H9 (cell line): ENCODE results near the gene UFSP1. TPM values are rescaled to one million over a fixed set of nuclear protein-coding genes. Genes with fewer than 3 reads are reported as not detected.

ENCODE experiments used
- DNase-seq: peaks from one replicate; pipeline ENCODE4 v3.0.0-alpha.2; 2017
- H2AFZ ChIP-seq: one replicate; pipeline ENCODE4 v1.6.1; 2013; ENCODE audit warnings: mild to moderate bottlenecking, low read length, control low read depth, moderate library complexity
- H2AK5ac ChIP-seq: 2 replicates; pipeline ENCODE4 v1.6.1; 2013; ENCODE audit warnings: low read length, control low read depth, mixed read lengths; ENCODE audit not compliant: insufficient read length
- H2BK120ac ChIP-seq: one replicate; pipeline ENCODE4 v1.6.1; 2013; ENCODE audit warnings: low read depth, mild to moderate bottlenecking, low read length, control low read depth, inconsistent platforms; ENCODE audit not compliant: poor library complexity, severe bottlenecking
- H2BK12ac ChIP-seq: 2 replicates; pipeline ENCODE4 v1.6.1; 2013; ENCODE audit warnings: low read length, control low read depth, mixed read lengths, low read depth; ENCODE audit not compliant: insufficient read length
- H2BK15ac ChIP-seq: 2 replicates; pipeline ENCODE4 v1.6.1; 2013; ENCODE audit warnings: low read depth, low read length, control low read depth
- H2BK20ac ChIP-seq: one replicate; pipeline ENCODE4 v1.6.1; 2013; ENCODE audit warnings: low read depth, mild to moderate bottlenecking, low read length, control low read depth, inconsistent platforms; ENCODE audit not compliant: poor library complexity, severe bottlenecking
- H2BK5ac ChIP-seq: 2 replicates; pipeline ENCODE4 v1.6.1; 2013; ENCODE audit warnings: low read length, control low read depth, mixed read lengths; ENCODE audit not compliant: insufficient read length
- H3K14ac ChIP-seq: 2 replicates; pipeline ENCODE4 v1.6.1; 2013; ENCODE audit warnings: low read length, control low read depth; ENCODE audit not compliant: insufficient read depth
- H3K18ac ChIP-seq: 2 replicates; pipeline ENCODE4 v1.6.1; 2013; ENCODE audit warnings: low read depth, mild to moderate bottlenecking, mixed read lengths, low read length, control low read depth; ENCODE audit not compliant: insufficient read length
- H3K23ac ChIP-seq: 2 replicates; pipeline ENCODE4 v1.6.1; 2013; ENCODE audit warnings: low read length, control low read depth, mixed read lengths, low read depth; ENCODE audit not compliant: insufficient read length
- H3K23me2 ChIP-seq: 2 replicates; pipeline ENCODE4 v1.6.1; 2013; ENCODE audit warnings: low read depth, mild to moderate bottlenecking, mixed read lengths, low read length, control low read depth; ENCODE audit not compliant: insufficient read length, poor library complexity, severe bottlenecking
- H3K27ac ChIP-seq: 2 replicates; pipeline ENCODE4 v1.5.1; 2013; ENCODE audit warnings: low read length, control low read depth, mixed read lengths, low read depth; ENCODE audit not compliant: insufficient read length
- H3K27me3 ChIP-seq: 2 replicates; pipeline ENCODE4 v1.6.1; 2013; ENCODE audit warnings: low read length, control low read depth, inconsistent platforms; ENCODE audit not compliant: insufficient read depth
- H3K4ac ChIP-seq: 2 replicates; pipeline ENCODE4 v1.6.1; 2013; ENCODE audit warnings: low read depth, mild to moderate bottlenecking, control low read depth, inconsistent platforms, low read length, moderate library complexity
- H3K4me1 ChIP-seq: 2 replicates; pipeline ENCODE4 v1.6.1; 2013; ENCODE audit warnings: low read length, control low read depth, inconsistent platforms; ENCODE audit not compliant: insufficient read depth
- H3K4me2 ChIP-seq: 2 replicates; pipeline ENCODE4 v1.6.1; 2013; ENCODE audit warnings: low read length, control low read depth, mixed read lengths; ENCODE audit not compliant: insufficient read length, insufficient read depth
- H3K56ac ChIP-seq: 2 replicates; pipeline ENCODE4 v1.6.1; 2013; ENCODE audit warnings: low read depth, mild to moderate bottlenecking, mixed read lengths, low read length, control low read depth; ENCODE audit not compliant: insufficient read length
- H3K79me1 ChIP-seq: 2 replicates; pipeline ENCODE4 v1.6.1; 2013; ENCODE audit warnings: low read depth, mild to moderate bottlenecking, moderate library complexity, low read length, control low read depth, inconsistent platforms; ENCODE audit not compliant: insufficient read depth, poor library complexity, severe bottlenecking
- H3K79me2 ChIP-seq: 2 replicates; pipeline ENCODE4 v1.6.1; 2013; ENCODE audit warnings: low read length, control low read depth, inconsistent platforms; ENCODE audit not compliant: insufficient read depth
- H3K9ac ChIP-seq: 2 replicates; pipeline ENCODE4 v1.6.1; 2013; ENCODE audit warnings: low read length, control low read depth, mixed read lengths; ENCODE audit not compliant: insufficient read length; ENCODE audit errors: extremely low read depth
- H3K9me3 ChIP-seq: one replicate; pipeline ENCODE4 v1.6.1; 2013; ENCODE audit warnings: low read depth, low read length, inconsistent platforms; ENCODE audit not compliant: control insufficient read depth
- H3T11ph ChIP-seq: one replicate; pipeline ENCODE4 v1.6.1; 2013; ENCODE audit warnings: mild to moderate bottlenecking, low read length, control low read depth, inconsistent platforms
- H4K20me1 ChIP-seq: one replicate; pipeline ENCODE4 v1.6.1; 2013; ENCODE audit not compliant: control insufficient read depth, insufficient read length, insufficient read depth
- H4K5ac ChIP-seq: 2 replicates; pipeline ENCODE4 v1.6.1; 2013; ENCODE audit warnings: low read depth, mild to moderate bottlenecking, mixed read lengths, low read length, control low read depth; ENCODE audit not compliant: insufficient read length
- H4K8ac ChIP-seq: replicated peaks from 2 replicates; pipeline ENCODE4 v1.6.1; 2013; ENCODE audit warnings: low read length, control low read depth, mixed read lengths, low read depth; ENCODE audit not compliant: insufficient read length
- H4K91ac ChIP-seq: 2 replicates; pipeline ENCODE4 v1.6.1; 2013; ENCODE audit warnings: low read depth, mild to moderate bottlenecking, moderate library complexity, mixed read lengths, low read length, control low read depth; ENCODE audit not compliant: insufficient read length
- H3K27ac Mint-ChIP-seq, 3 experiments: 2 replicates in 2 of 3; 3 replicates in 1 of 3; pipeline ENCODE4 v1.8.0; 2020 to 2021; ENCODE audit warnings: mixed read lengths in 3 of 3, mild to moderate bottlenecking in 1 of 3, moderate library complexity in 1 of 3
- H3K27me3 Mint-ChIP-seq: 2 replicates; pipeline ENCODE4 v1.8.0; 2021; ENCODE audit warnings: low read depth, mild to moderate bottlenecking, moderate library complexity, mixed read lengths
- H3K36me3 Mint-ChIP-seq, 3 experiments: 2 replicates in 2 of 3; 3 replicates in 1 of 3; pipeline ENCODE4 v1.8.0; 2020 to 2021; ENCODE audit warnings: low read depth in 3 of 3, mixed read lengths in 3 of 3; ENCODE audit not compliant: insufficient read depth in 1 of 3
- H3K4me1 Mint-ChIP-seq, 2 experiments: 2 replicates each; pipeline ENCODE4 v1.8.0; 2020; ENCODE audit warnings: mixed read lengths in 2 of 2
- H3K4me3 Mint-ChIP-seq, 2 experiments: 2 replicates in 1 of 2; 3 replicates in 1 of 2; pipeline ENCODE4 v1.8.0; 2020 to 2021; ENCODE audit warnings: mild to moderate bottlenecking in 2 of 2, mixed read lengths in 2 of 2, moderate library complexity in 1 of 2
- H3K9me3 Mint-ChIP-seq, 2 experiments: 2 replicates in 1 of 2; 3 replicates in 1 of 2; pipeline ENCODE4 v1.8.0; 2020; ENCODE audit warnings: mild to moderate bottlenecking in 2 of 2, mixed read lengths in 2 of 2, moderate library complexity in 1 of 2
- WGBS: extraction: QIAGEN DNeasy Blood & Tissue Kit; methylation state at CpG from one replicate; pipeline ENCODE4 v1.1.7; 2013; ENCODE audit warnings: missing lambda C conversion rate, low lambda C conversion rate, mixed read lengths; ENCODE audit not compliant: insufficient read length; ENCODE audit errors: extremely low coverage; 5-methylcytosine and 5-hydroxymethylcytosine counted together
- total RNA-seq: library from RNA; stranded (reverse); gene quantifications from 2 replicates; pipeline ENCODE4 v1.2.1, GENCODE V29; 2021
- TF ChIP-seq, protein P1 (sequence below): fragments of 200-600 bp; sonication (generic); conservative IDR thresholded peaks from 3 replicates; pipeline ENCODE4 v1.8.0; 2021; ENCODE audit warnings: antibody characterized with exemption, mild to moderate bottlenecking

UFSP1 gene
- total RNA-seq, 1 experiment from 2014 or later: 4.3 TPM

DNA sequence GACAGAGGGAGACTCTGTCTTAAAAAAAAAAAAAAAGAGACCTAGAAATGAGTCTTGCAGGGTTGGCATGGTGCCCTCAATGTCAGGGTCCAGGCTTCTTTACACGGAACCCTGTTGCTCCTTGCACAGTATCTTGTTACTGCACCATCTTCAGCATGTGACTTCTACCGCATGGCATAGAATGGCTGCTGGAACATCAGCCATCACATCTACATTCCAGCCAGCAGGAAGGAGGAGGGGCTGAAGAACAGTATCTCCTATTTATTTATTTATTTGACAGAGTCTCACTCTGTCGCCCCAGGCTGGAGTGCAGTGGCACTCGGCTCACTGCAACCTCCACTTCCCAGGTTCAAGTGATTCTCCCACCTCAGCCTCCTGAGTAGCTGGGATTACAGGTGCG is 9.9 kb upstream of the UFSP1 start:
- no peak overlapping the region for H3K18ac ChIP-seq

More for the DNA sequence above, 9.9 kb upstream of the UFSP1 start:
- H3K56ac ChIP-seq: no peak overlapping the region
- no peaks in the 10 kb centered on the region; the same call in 1 of the 2 replicates for H3K4me1 ChIP-seq
- no peak overlapping the region for H3K14ac ChIP-seq
- no peak for DNase-seq
- no peak overlapping the region for H3K27ac ChIP-seq
- H3K23me2 ChIP-seq: peaks cover 9% of the 10 kb centered on the region
- no peaks in the 10 kb centered on the region for H3K9me3 ChIP-seq
- H2BK120ac ChIP-seq: no peak overlapping the region
- no peak overlapping the region for H3K4ac ChIP-seq
- no peak overlapping the region for H2BK15ac ChIP-seq
- H3K36me3 Mint-ChIP-seq: no peaks in the 10 kb centered on the region
- no peaks in the 10 kb centered on the region for H3K79me2 ChIP-seq
- no peak overlapping the region for H4K5ac ChIP-seq
- WGBS: no CpG with 5 or more reads among the region's 5 CpGs
- no peak overlapping the region for H2BK12ac ChIP-seq
- H3K4me2 ChIP-seq: no peak overlapping the region
- H2AK5ac ChIP-seq: no peak overlapping the region
- no peak overlapping the region for H3K9ac ChIP-seq
- peaks cover 7% of the 10 kb centered on the region for H3K27me3 ChIP-seq
- no peaks in the 10 kb centered on the region for H4K20me1 ChIP-seq
- no peak overlapping the region for H2AFZ ChIP-seq
- no peak overlapping the region for H4K8ac ChIP-seq
- H2BK5ac ChIP-seq: no peak overlapping the region
- H3K27me3 Mint-ChIP-seq: peaks cover 23% of the 10 kb centered on the region
- no peak overlapping the region for H3K4me3 Mint-ChIP-seq
- H3K27ac Mint-ChIP-seq: no peak overlapping the region
- no peaks in the 10 kb centered on the region; a peak in 2 of 5 replicates for H3K9me3 Mint-ChIP-seq
- no peak overlapping the region for H4K91ac ChIP-seq
- H3T11ph ChIP-seq: no peak overlapping the region
- TF ChIP-seq, protein P1, sequence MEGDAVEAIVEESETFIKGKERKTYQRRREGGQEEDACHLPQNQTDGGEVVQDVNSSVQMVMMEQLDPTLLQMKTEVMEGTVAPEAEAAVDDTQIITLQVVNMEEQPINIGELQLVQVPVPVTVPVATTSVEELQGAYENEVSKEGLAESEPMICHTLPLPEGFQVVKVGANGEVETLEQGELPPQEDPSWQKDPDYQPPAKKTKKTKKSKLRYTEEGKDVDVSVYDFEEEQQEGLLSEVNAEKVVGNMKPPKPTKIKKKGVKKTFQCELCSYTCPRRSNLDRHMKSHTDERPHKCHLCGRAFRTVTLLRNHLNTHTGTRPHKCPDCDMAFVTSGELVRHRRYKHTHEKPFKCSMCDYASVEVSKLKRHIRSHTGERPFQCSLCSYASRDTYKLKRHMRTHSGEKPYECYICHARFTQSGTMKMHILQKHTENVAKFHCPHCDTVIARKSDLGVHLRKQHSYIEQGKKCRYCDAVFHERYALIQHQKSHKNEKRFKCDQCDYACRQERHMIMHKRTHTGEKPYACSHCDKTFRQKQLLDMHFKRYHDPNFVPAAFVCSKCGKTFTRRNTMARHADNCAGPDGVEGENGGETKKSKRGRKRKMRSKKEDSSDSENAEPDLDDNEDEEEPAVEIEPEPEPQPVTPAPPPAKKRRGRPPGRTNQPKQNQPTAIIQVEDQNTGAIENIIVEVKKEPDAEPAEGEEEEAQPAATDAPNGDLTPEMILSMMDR: no peak
- no peak overlapping the region for H3K23ac ChIP-seq
- H3K4me1 Mint-ChIP-seq: peaks cover 9 to 11% of the 10 kb centered on the region in 2 experiments
- H2BK20ac ChIP-seq: no peak overlapping the region
- no peaks in the 10 kb centered on the region for H3K79me1 ChIP-seq
